ENCODE measurements around the gene ATXN1. TPM values are rescaled to one million over a fixed set of nuclear protein-coding genes. Genes with fewer than 3 reads are reported as not detected.

ATXN1 gene
- total RNA-seq, 1 experiment from 2014 or later = 5.6 TPM

DNA sequence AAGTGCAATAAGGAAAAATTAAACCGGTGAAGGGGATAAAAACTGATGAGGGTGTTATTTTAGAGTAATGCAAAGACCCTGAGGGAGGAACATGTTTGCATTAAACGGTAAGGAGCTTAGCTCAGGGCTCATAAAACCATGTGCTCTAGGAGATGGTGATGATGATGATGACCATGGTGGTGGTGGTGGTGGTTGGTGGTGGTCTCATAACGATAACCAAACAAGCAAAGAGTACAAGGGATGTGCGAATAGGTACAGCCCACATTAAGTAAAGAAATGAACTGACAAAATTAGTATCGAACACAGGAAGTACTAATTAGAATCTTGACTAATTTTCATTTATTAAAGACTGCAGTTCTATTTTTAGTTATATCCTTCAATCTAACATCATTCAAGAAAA, 139.1 kb downstream of the ATXN1 start:
- H3K27ac ChIP-seq (ENCODE audit: insufficient read length, low read depth, low read length) = no peak overlapping the region
- H3K9me3 ChIP-seq (ENCODE audit: control insufficient read depth, low read depth, low read length) = no peaks in the 10 kb centered on the region
- Mint-ChIP-seq H3K4me1 (no peaks in the 10 kb centered on the region), H3K27me3 (ENCODE audit: low read depth) (no peaks in the 10 kb centered on the region), H3K9me3 (no peaks in the 10 kb centered on the region), H3K36me3 (ENCODE audit: insufficient read depth in 1 of 3, low read depth in 3 of 3) (no peaks in the 10 kb centered on the region), H3K4me3 (no peak overlapping the region), H3K27ac (no peak overlapping the region)
- TF ChIP-seq, protein P1, sequence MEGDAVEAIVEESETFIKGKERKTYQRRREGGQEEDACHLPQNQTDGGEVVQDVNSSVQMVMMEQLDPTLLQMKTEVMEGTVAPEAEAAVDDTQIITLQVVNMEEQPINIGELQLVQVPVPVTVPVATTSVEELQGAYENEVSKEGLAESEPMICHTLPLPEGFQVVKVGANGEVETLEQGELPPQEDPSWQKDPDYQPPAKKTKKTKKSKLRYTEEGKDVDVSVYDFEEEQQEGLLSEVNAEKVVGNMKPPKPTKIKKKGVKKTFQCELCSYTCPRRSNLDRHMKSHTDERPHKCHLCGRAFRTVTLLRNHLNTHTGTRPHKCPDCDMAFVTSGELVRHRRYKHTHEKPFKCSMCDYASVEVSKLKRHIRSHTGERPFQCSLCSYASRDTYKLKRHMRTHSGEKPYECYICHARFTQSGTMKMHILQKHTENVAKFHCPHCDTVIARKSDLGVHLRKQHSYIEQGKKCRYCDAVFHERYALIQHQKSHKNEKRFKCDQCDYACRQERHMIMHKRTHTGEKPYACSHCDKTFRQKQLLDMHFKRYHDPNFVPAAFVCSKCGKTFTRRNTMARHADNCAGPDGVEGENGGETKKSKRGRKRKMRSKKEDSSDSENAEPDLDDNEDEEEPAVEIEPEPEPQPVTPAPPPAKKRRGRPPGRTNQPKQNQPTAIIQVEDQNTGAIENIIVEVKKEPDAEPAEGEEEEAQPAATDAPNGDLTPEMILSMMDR (conservative IDR thresholded peaks at IDR 0.05) = no peak
- no peak overlapping the region for H3K18ac ChIP-seq (ENCODE audit: insufficient read length, low read depth, low read length)
- no peak overlapping the region for H4K91ac ChIP-seq (ENCODE audit: insufficient read length, low read depth, low read length)
- no peak overlapping the region for H2BK120ac ChIP-seq (ENCODE audit: low read depth, low read length, poor library complexity, severe bottlenecking)
- no peak overlapping the region for H3K4me2 ChIP-seq (ENCODE audit: insufficient read depth, insufficient read length, low read length)
- no peaks in the 10 kb centered on the region for H3K79me2 ChIP-seq (ENCODE audit: insufficient read depth, low read length)
- H2BK5ac ChIP-seq (ENCODE audit: insufficient read length, low read length) = no peak overlapping the region
- no peak overlapping the region for H2AFZ ChIP-seq (ENCODE audit: low read length)
- H3K23ac ChIP-seq (ENCODE audit: insufficient read length, low read depth, low read length) = no peak overlapping the region
- H4K5ac ChIP-seq (ENCODE audit: insufficient read length, low read depth, low read length) = no peak overlapping the region
- no peak overlapping the region for H2BK12ac ChIP-seq (ENCODE audit: insufficient read length, low read depth, low read length)
- no peak overlapping the region for H3T11ph ChIP-seq (ENCODE audit: low read length)
- no peaks in the 10 kb centered on the region for H3K79me1 ChIP-seq (ENCODE audit: insufficient read depth, low read depth, low read length, poor library complexity, severe bottlenecking)
- H3K4me1 ChIP-seq (ENCODE audit: insufficient read depth, low read length) = no peaks in the 10 kb centered on the region
- H4K8ac ChIP-seq (replicated peaks; ENCODE audit: insufficient read length, low read depth, low read length) = no peak overlapping the region
- no peak overlapping the region for H3K56ac ChIP-seq (ENCODE audit: insufficient read length, low read depth, low read length)
- H3K14ac ChIP-seq (ENCODE audit: insufficient read depth, low read length) = no peak overlapping the region
- WGBS (ENCODE audit: extremely low coverage, insufficient read length, low lambda C conversion rate) = no CpG with 5 or more reads among the region's 5 CpGs
- H4K20me1 ChIP-seq (ENCODE audit: control insufficient read depth, insufficient read depth, insufficient read length) = no peaks in the 10 kb centered on the region
- H2AK5ac ChIP-seq (ENCODE audit: insufficient read length, low read length) = no peak overlapping the region
- H3K23me2 ChIP-seq (ENCODE audit: insufficient read length, low read depth, low read length, poor library complexity, severe bottlenecking) = no peaks in the 10 kb centered on the region
- no peak overlapping the region for H2BK15ac ChIP-seq (ENCODE audit: low read depth, low read length)
- H3K27me3 ChIP-seq (ENCODE audit: insufficient read depth, low read length) = no peaks in the 10 kb centered on the region
- no peak overlapping the region for H3K9ac ChIP-seq (ENCODE audit: extremely low read depth, insufficient read length, low read length)
- no peak overlapping the region for H3K4ac ChIP-seq (ENCODE audit: low read depth, low read length)
- no peak overlapping the region for H2BK20ac ChIP-seq (ENCODE audit: low read depth, low read length, poor library complexity, severe bottlenecking)
- DNase-seq = no peak
